ENCODE data around the gene ELMO1.

Gene ELMO1

DNA sequence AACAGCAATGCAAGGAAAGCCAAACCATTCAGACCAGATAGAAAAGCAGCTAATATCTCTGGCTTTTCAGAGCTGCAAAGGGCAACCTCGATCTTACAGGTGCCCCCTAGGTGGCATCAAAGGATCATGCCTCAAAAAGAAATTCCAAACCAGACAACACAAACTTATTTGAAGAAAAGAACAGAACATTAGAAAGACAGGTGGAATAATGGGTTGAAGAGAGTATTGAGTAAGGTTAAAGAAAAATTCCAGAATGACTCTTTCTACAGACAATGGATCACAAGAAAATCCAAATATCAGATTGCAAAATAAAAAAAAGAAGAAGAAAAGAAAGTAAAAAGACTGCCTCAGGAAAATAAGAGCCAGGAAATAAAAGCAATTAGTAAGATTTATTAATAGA lies 213.7 kb downstream of the ELMO1 start:
- FAIRE-seq (peak; percentile 75), DNase-seq (ENCODE audit: insufficient read length, low spot score) (no peak)
- TF ChIP-seq, protein P1, sequence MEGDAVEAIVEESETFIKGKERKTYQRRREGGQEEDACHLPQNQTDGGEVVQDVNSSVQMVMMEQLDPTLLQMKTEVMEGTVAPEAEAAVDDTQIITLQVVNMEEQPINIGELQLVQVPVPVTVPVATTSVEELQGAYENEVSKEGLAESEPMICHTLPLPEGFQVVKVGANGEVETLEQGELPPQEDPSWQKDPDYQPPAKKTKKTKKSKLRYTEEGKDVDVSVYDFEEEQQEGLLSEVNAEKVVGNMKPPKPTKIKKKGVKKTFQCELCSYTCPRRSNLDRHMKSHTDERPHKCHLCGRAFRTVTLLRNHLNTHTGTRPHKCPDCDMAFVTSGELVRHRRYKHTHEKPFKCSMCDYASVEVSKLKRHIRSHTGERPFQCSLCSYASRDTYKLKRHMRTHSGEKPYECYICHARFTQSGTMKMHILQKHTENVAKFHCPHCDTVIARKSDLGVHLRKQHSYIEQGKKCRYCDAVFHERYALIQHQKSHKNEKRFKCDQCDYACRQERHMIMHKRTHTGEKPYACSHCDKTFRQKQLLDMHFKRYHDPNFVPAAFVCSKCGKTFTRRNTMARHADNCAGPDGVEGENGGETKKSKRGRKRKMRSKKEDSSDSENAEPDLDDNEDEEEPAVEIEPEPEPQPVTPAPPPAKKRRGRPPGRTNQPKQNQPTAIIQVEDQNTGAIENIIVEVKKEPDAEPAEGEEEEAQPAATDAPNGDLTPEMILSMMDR (IDR thresholded peaks at IDR 0.05; ENCODE audit: insufficient read depth, missing control alignments), result peak; percentile 86

- TF ChIP-seq, protein P1 (IDR thresholded peaks at IDR 0.05; ENCODE audit: insufficient read depth, missing control alignments), result no peak
- FAIRE-seq (no peak), DNase-seq (ENCODE audit: insufficient read length, low spot score) (no peak)
These were observed 214.3 kb downstream of the ELMO1 start for GRCh38 chr7:37234334-37234733.

DNA sequence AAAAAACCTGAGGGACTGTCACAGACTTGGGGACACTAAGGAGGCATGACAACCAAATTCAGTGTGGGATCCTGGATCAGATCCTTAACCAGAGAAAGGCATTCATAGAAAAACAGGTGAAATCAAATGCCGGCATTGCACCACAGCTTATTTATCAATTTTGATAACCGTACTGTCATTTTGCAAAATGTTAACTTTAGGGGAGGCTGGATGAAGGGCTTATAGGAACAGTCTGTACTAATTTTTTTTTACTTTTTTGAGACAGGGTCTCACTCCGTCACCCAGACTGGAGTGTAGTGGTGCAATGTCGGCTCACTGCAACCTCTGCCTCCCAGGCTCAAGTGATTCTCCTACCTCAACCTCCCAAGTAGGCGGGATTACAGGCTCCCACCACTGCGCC lies 217.1 kb downstream of the ELMO1 start:
- no peak for DNase-seq (ENCODE audit: insufficient read length, low spot score)
- FAIRE-seq, result no peak
- TF ChIP-seq, protein P1 (IDR thresholded peaks at IDR 0.05; ENCODE audit: insufficient read depth, missing control alignments), result no peak

DNA sequence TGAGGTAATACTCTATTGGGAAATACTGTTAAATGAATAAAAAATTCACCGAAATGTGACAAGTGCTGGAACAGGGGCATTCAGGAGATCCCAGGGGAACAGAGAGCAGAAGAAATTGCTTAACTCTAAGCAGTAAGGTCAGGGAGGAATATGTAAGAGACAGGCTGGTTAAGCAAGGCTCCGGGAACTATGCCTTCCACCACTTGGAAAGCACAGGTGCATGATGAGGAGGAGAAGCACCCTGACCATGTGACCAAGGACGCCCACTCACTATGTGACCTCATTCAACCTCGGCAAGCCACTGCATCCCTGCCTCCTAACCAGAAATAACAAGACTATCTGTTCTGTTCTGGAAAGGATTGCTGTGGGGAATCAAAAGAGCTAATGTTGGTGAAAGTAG lies 218.4 kb downstream of the ELMO1 start:
- DNase-seq (ENCODE audit: insufficient read length, low spot score), result no peak
- no peak for FAIRE-seq
- TF ChIP-seq, protein P1 (IDR thresholded peaks at IDR 0.05; ENCODE audit: insufficient read depth, missing control alignments), result no peak

DNA sequence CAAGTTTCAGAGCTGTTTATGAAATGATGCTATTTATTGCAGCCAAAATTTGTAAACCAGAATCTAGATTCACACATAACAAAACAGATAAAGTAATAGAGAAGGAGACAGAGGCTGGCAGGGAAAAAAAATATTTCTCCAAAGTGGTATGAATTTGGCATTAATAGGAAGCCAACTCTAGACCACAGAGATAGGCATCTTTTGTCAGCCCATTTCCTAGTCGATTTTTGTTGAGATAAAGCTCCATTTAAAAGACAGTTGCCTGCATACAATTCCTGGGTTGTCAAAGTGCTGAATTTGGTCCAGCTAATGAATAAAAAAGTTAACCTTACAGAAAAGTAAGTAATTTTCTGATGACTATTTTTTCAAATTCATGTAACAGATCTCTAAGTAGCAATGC lies 219.3 kb downstream of the ELMO1 start:
- FAIRE-seq (no peak), DNase-seq (ENCODE audit: insufficient read length, low spot score) (no peak)
- TF ChIP-seq, protein P1 (IDR thresholded peaks at IDR 0.05; ENCODE audit: insufficient read depth, missing control alignments), result no peak

GRCh38 chr7:37225285-37225969 lies 223.2 kb downstream of the ELMO1 start:
- FAIRE-seq (no peak), DNase-seq (ENCODE audit: insufficient read length, low spot score) (no peak)
- TF ChIP-seq, protein P1 (IDR thresholded peaks at IDR 0.05; ENCODE audit: insufficient read depth, missing control alignments), result no peak

- no peak for DNase-seq (ENCODE audit: insufficient read length, low spot score)
- no peak for FAIRE-seq
- TF ChIP-seq, protein P1 (IDR thresholded peaks at IDR 0.05; ENCODE audit: insufficient read depth, missing control alignments), result no peak
These were observed 223.9 kb downstream of the ELMO1 start for GRCh38 chr7:37224746-37225145.
